HG03432 (cell line): ENCODE results near the gene CFAP157.
"Not testable (repeated sequence)": the region's sequence is repeated elsewhere in the genome, so short reads cannot be mapped to it uniquely, and the experiment has no call there.

Source experiments
- ATAC-seq: cut with Tn5 transposase; IDR thresholded peaks from one replicate; pipeline ENCODE4 v1.9.1; 2021; ENCODE audit warnings: mild to moderate bottlenecking, moderate library complexity; ENCODE audit not compliant: unreplicated experiment

CFAP157 gene

GRCh38 chr9:127734747-127735529 lies 28.1 kb downstream of the CFAP157 start, which contains the start of gene TOR2A:
Gene TOR2A, minus strand, starts transcription at chr9:127735294. Its CDS starts 24 bp downstream, at chr9:127735270.
- ATAC-seq: peak; percentile 86

- ATAC-seq: no peak
Observed at GRCh38 chr9:127735530-127736185, 28.9 kb downstream of the CFAP157 start.

GRCh38 chr9:127738666-127739065 lies 31.9 kb downstream of the CFAP157 start:
- no peak for ATAC-seq

GRCh38 chr9:127739614-127740330 lies 33.0 kb downstream of the CFAP157 start:
- no peak for ATAC-seq

- no peak for ATAC-seq
Observed at GRCh38 chr9:127741831-127742434, 35.1 kb downstream of the CFAP157 start.

GRCh38 chr9:127742435-127743088 lies 35.8 kb downstream of the CFAP157 start:
- ATAC-seq: no peak

- no peak for ATAC-seq
Observed at GRCh38 chr9:127744398-127745110, 37.8 kb downstream of the CFAP157 start.

- no peak for ATAC-seq
Observed at GRCh38 chr9:127746959-127747569, 40.3 kb downstream of the CFAP157 start.

GRCh38 chr9:127749090-127749787 lies 42.5 kb downstream of the CFAP157 start:
- ATAC-seq: no peak

- no peak for ATAC-seq
Observed at GRCh38 chr9:127751269-127752054, 44.7 kb downstream of the CFAP157 start.

GRCh38 chr9:127753148-127753547 lies 46.4 kb downstream of the CFAP157 start:
- no peak for ATAC-seq

GRCh38 chr9:127753622-127754021 lies 46.8 kb downstream of the CFAP157 start:
- no peak for ATAC-seq

- no peak for ATAC-seq
Observed at GRCh38 chr9:127754099-127755060, 47.6 kb downstream of the CFAP157 start.

GRCh38 chr9:127755061-127756060 lies 48.6 kb downstream of the CFAP157 start:
- no peak for ATAC-seq

- no peak for ATAC-seq
Observed at GRCh38 chr9:127756233-127756632, 49.4 kb downstream of the CFAP157 start.

GRCh38 chr9:127756776-127757175 lies 50.0 kb downstream of the CFAP157 start:
- not testable (repeated sequence) for ATAC-seq
